ENCODE results near the gene DOCK1.
"Not testable (repeated sequence)": the region's sequence is repeated elsewhere in the genome, so short reads cannot be mapped to it uniquely, and the experiment has no call there.

DOCK1 gene

GRCh38 chr10:127279334-127279774 is 374.1 kb downstream of the DOCK1 start:
- DNase-seq (ENCODE audit: low read depth), result no peak

- no peak for DNase-seq (ENCODE audit: low read depth)
Measured at GRCh38 chr10:127280446-127280845, 375.2 kb downstream of the DOCK1 start.

- DNase-seq (ENCODE audit: low read depth), result no peak
Measured at GRCh38 chr10:127283017-127283416, 377.8 kb downstream of the DOCK1 start.

GRCh38 chr10:127283576-127283975 is 378.3 kb downstream of the DOCK1 start:
- no peak for DNase-seq (ENCODE audit: low read depth)

- no peak for DNase-seq (ENCODE audit: low read depth)
Measured at GRCh38 chr10:127290850-127291249, 385.6 kb downstream of the DOCK1 start.

GRCh38 chr10:127291329-127291728 is 386.1 kb downstream of the DOCK1 start:
- DNase-seq (ENCODE audit: low read depth), result no peak

- no peak for DNase-seq (ENCODE audit: low read depth)
Measured at GRCh38 chr10:127292888-127293287, 387.7 kb downstream of the DOCK1 start.

- no peak for DNase-seq (ENCODE audit: low read depth)
Measured at GRCh38 chr10:127293640-127294039, 388.4 kb downstream of the DOCK1 start.

GRCh38 chr10:127296696-127297095 is 391.5 kb downstream of the DOCK1 start:
- no peak for DNase-seq (ENCODE audit: low read depth)

GRCh38 chr10:127298381-127298780 is 393.2 kb downstream of the DOCK1 start:
- no peak for DNase-seq (ENCODE audit: low read depth)

- not testable (repeated sequence) for DNase-seq (ENCODE audit: low read depth)
Measured at GRCh38 chr10:127299192-127299591, 394.0 kb downstream of the DOCK1 start.

GRCh38 chr10:127299956-127300689 is 394.9 kb downstream of the DOCK1 start:
- no peak for DNase-seq (ENCODE audit: low read depth)

- DNase-seq (ENCODE audit: low read depth), result no peak
Measured at GRCh38 chr10:127300868-127301321, 395.7 kb downstream of the DOCK1 start.

- no peak for DNase-seq (ENCODE audit: low read depth)
Measured at GRCh38 chr10:127302343-127302742, 397.1 kb downstream of the DOCK1 start.

GRCh38 chr10:127303105-127303504 is 397.9 kb downstream of the DOCK1 start:
- DNase-seq (ENCODE audit: low read depth), result no peak

- no peak for DNase-seq (ENCODE audit: low read depth)
Measured at GRCh38 chr10:127303746-127304145, 398.5 kb downstream of the DOCK1 start.

GRCh38 chr10:127306479-127306878 is 401.3 kb downstream of the DOCK1 start:
- no peak for DNase-seq (ENCODE audit: low read depth)

- no peak for DNase-seq (ENCODE audit: low read depth)
Measured at GRCh38 chr10:127307338-127307737, 402.1 kb downstream of the DOCK1 start.

- DNase-seq (ENCODE audit: low read depth), result no peak
Measured at GRCh38 chr10:127308031-127308430, 402.8 kb downstream of the DOCK1 start.

GRCh38 chr10:127309619-127310018 is 404.4 kb downstream of the DOCK1 start:
- DNase-seq (ENCODE audit: low read depth), result not testable (repeated sequence)

- no peak for DNase-seq (ENCODE audit: low read depth)
Measured at GRCh38 chr10:127310430-127310829, 405.2 kb downstream of the DOCK1 start.

GRCh38 chr10:127310923-127311322 is 405.7 kb downstream of the DOCK1 start:
- no peak for DNase-seq (ENCODE audit: low read depth)

- DNase-seq (ENCODE audit: low read depth), result no peak
Measured at GRCh38 chr10:127313996-127314700, 408.9 kb downstream of the DOCK1 start.
